SU-DHL-6 (cell line): ENCODE data around the gene RGS17.

Experiments used
- CTCF ChIP-seq: fragments of 200-600 bp; sonication (generic); IDR thresholded peaks from one replicate; pipeline ENCODE4 v1.5.1; 2017; ENCODE audit warnings: antibody characterized with exemption, mild to moderate bottlenecking, low read length, moderate library complexity; ENCODE audit not compliant: insufficient read depth, poor library complexity, severe bottlenecking
- EZH2phosphoT487 ChIP-seq: fragments of 200-600 bp; sonication (generic), shearing (Covaris generic); conservative IDR thresholded peaks from 2 replicates; pipeline ENCODE4 v1.6.1; 2018; ENCODE audit warnings: mild to moderate bottlenecking, antibody characterized with exemption, low read length, moderate library complexity, mixed read lengths

- no peak for TF ChIP-seq CTCF
- TF ChIP-seq EZH2phosphoT487: no peak
Measured at GRCh38 chr6:153102605-153103318, 28.3 kb downstream of the RGS17 start.
